ENCODE data around the gene PPP2R3A.
A peak's percentile ranks its signal among the peaks of the same experiment; 100 is the strongest.

The PPP2R3A gene

DNA sequence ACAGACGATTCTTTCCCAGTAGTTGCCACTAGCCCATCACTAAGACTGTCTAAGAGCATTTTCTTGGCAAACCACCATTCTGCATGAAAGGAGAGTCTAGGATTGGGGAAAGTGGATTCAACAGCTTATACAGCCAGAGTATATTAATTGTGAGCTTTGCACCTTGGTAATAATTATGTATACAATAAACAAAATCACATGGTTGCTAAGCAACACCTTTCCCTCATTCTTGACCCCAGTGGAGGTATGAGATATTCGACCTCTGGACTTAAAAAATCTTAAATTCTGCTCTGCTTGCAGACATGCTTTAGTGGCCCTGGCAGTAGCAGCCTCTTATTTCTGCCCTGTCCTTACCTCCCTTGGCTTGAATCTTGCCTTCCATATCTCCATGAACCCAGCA is 73.1 kb downstream of the PPP2R3A start:
- Histone ChIP-seq H3K4me3 (ENCODE audit: severe bottlenecking) (no peak overlapping the region), H3K4me1 (ENCODE audit: insufficient read depth, poor library complexity, severe bottlenecking) (no peaks in the 10 kb centered on the region), H3K27ac (ENCODE audit: poor library complexity, severe bottlenecking) (no peak overlapping the region), H3K9me3 (ENCODE audit: severe bottlenecking) (no peaks in the 10 kb centered on the region), H3K36me3 (ENCODE audit: low read depth) (peaks cover 7% of the 10 kb centered on the region; the same call in 1 of the 2 replicates), H3K27me3 (ENCODE audit: insufficient read depth, poor library complexity, severe bottlenecking) (no peaks in the 10 kb centered on the region)
- no peak for DNase-seq (ENCODE audit: low spot score)
- ATAC-seq (ENCODE audit: low read depth) = no peak
- TF ChIP-seq, protein P1, sequence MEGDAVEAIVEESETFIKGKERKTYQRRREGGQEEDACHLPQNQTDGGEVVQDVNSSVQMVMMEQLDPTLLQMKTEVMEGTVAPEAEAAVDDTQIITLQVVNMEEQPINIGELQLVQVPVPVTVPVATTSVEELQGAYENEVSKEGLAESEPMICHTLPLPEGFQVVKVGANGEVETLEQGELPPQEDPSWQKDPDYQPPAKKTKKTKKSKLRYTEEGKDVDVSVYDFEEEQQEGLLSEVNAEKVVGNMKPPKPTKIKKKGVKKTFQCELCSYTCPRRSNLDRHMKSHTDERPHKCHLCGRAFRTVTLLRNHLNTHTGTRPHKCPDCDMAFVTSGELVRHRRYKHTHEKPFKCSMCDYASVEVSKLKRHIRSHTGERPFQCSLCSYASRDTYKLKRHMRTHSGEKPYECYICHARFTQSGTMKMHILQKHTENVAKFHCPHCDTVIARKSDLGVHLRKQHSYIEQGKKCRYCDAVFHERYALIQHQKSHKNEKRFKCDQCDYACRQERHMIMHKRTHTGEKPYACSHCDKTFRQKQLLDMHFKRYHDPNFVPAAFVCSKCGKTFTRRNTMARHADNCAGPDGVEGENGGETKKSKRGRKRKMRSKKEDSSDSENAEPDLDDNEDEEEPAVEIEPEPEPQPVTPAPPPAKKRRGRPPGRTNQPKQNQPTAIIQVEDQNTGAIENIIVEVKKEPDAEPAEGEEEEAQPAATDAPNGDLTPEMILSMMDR (IDR thresholded peaks at IDR 0.05; ENCODE audit: poor library complexity, severe bottlenecking) = no peak

DNA sequence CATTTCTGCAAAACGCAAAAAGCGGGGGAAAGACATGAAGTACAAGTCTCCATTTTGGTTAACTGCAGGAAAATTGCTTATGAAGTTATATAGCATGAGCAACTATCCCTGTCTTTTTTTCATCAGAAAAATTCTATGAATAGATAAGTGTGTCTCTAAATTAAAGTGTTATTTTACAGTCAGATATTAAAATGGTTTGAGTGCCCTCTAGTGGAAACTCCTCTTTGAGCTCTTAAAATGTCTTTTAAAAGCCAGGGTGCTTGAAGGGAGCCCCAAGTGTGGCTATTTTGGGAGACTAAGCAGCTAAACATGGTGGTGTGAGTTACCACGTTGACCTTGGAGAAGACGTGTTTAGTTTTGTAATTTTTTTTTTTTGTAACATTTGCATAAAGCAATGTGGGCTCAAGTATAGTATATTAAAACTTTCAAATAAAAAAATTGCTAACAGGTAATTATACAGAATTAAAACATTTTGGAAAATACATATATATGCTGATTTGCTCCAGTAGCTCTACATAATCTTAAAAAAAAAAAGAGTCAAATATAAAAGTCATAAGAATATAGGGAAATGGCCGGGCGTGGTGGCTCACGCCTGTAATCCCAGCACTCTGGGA is 77.2 kb downstream of the PPP2R3A start:
- ATAC-seq (ENCODE audit: low read depth) (peak; percentile 56; the same call in 2 of the 3 replicates), DNase-seq (ENCODE audit: low spot score) (no peak)
- Histone ChIP-seq H3K27me3 (ENCODE audit: insufficient read depth, poor library complexity, severe bottlenecking) (no peaks in the 10 kb centered on the region), H3K4me3 (ENCODE audit: severe bottlenecking) (no peak overlapping the region), H3K4me1 (ENCODE audit: insufficient read depth, poor library complexity, severe bottlenecking) (no peaks in the 10 kb centered on the region), H3K27ac (ENCODE audit: poor library complexity, severe bottlenecking) (no peak overlapping the region), H3K36me3 (ENCODE audit: low read depth) (peaks cover 10% of the 10 kb centered on the region; the same call in 1 of the 2 replicates), H3K9me3 (ENCODE audit: severe bottlenecking) (no peaks in the 10 kb centered on the region)
- TF ChIP-seq, protein P1 (IDR thresholded peaks at IDR 0.05; ENCODE audit: poor library complexity, severe bottlenecking) = peak; percentile 82

DNA sequence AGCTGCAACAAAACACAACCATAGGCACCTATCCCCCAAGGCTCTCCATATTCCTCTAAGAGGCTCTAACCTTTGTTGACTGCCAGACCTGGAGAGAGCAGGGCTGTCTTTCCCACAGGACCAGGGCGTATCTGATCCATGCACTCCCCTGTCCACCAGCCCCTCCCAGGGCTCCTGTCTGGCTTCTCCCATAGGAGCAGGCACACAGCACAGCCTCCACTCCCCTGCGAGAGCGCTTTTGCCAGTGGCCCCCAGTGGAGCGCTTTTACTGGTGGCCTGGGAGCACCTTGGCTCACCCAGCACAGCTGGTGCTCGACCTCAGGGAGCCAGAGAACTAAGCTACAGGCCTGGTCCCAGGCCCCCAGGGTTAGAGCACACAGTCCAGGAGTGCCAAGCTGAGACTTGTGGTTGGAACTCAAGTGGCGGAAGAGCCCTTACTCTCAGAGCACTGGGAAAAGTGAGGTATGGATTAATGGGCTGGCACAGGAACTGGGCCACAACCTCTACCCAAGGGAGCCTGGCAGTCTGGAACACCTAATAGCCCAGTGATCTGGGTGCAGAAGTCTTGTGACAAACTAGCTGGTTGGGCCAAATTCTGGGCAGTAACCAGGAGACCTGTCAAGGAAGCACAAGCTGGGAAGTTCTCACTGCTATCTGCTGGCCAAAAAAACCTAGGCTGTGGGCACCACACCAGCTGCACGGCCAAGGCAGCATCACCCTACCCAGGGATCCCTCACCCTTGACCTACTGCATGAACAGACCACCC is 79.6 kb downstream of the PPP2R3A start:
- H3K27me3 ChIP-seq (ENCODE audit: insufficient read depth, poor library complexity, severe bottlenecking) = no peaks in the 10 kb centered on the region
- no peak for ATAC-seq (ENCODE audit: low read depth)
- no peak overlapping the region for H3K4me3 ChIP-seq (ENCODE audit: severe bottlenecking)
- TF ChIP-seq, protein P1 (IDR thresholded peaks at IDR 0.05; ENCODE audit: poor library complexity, severe bottlenecking) = no peak
- no peak for DNase-seq (ENCODE audit: low spot score)
- H3K9me3 ChIP-seq (ENCODE audit: severe bottlenecking) = no peaks in the 10 kb centered on the region
- no peak overlapping the region for H3K27ac ChIP-seq (ENCODE audit: poor library complexity, severe bottlenecking)
- no peaks in the 10 kb centered on the region for H3K4me1 ChIP-seq (ENCODE audit: insufficient read depth, poor library complexity, severe bottlenecking)
- H3K36me3 ChIP-seq (ENCODE audit: low read depth) = peaks cover 10% of the 10 kb centered on the region; the same call in 1 of the 2 replicates

DNA sequence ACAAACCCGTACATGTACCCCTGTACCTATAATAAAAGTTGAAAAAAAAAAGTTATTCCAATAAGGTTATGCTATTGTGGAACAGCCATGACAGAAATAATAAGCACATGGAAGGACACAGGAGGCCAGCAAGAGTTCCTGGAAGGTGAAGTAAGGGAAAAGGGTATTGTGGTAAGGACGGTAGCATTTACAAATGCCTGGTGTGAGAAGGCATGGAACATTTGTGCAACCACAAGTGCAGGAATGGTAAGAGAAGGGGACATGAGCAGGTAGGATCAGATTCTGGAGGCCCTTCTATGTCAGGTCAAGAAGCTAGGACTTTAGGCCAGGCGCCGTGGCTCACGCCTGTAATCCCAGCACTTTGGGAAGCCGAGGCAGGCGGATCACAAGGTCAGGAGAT is 82.5 kb downstream of the PPP2R3A start:
- Histone ChIP-seq H3K9me3 (ENCODE audit: severe bottlenecking) (no peaks in the 10 kb centered on the region), H3K27ac (ENCODE audit: poor library complexity, severe bottlenecking) (no peak overlapping the region), H3K4me1 (ENCODE audit: insufficient read depth, poor library complexity, severe bottlenecking) (no peaks in the 10 kb centered on the region), H3K36me3 (ENCODE audit: low read depth) (0 out of 2 replicates have a peak, but pooled peaks cover 3% of the 10 kb centered on the region), H3K4me3 (ENCODE audit: severe bottlenecking) (no peak overlapping the region), H3K27me3 (ENCODE audit: insufficient read depth, poor library complexity, severe bottlenecking) (no peaks in the 10 kb centered on the region)
- DNase-seq (ENCODE audit: low spot score) = no peak
- ATAC-seq (ENCODE audit: low read depth) = no peak
- TF ChIP-seq, protein P1 (IDR thresholded peaks at IDR 0.05; ENCODE audit: poor library complexity, severe bottlenecking) = no peak

DNA sequence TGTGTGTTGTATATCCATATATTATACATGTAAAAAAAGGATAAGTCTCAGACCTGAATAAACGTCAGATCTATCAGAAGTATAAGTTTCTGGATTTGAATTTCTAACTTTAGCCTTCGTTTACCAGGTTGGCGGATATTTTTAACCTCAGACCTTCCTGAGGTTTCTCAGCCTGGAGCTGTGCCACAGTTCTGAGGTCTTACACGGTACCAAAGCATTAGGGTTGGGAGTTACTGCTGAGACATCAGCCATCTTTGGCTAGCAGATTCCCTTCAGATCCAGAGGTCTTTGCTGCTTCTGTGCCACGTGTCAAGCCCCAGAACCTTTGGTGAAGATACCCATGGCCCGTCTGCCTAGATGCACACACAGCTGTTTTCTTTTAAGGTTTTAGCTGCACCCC is 84.7 kb downstream of the PPP2R3A start:
- no peak for DNase-seq (ENCODE audit: low spot score)
- no peak overlapping the region for H3K27ac ChIP-seq (ENCODE audit: poor library complexity, severe bottlenecking)
- TF ChIP-seq, protein P1 (IDR thresholded peaks at IDR 0.05; ENCODE audit: poor library complexity, severe bottlenecking) = no peak
- H3K27me3 ChIP-seq (ENCODE audit: insufficient read depth, poor library complexity, severe bottlenecking) = no peaks in the 10 kb centered on the region
- H3K4me1 ChIP-seq (ENCODE audit: insufficient read depth, poor library complexity, severe bottlenecking) = no peaks in the 10 kb centered on the region
- no peak overlapping the region for H3K4me3 ChIP-seq (ENCODE audit: severe bottlenecking)
- ATAC-seq (ENCODE audit: low read depth) = no peak
- no peaks in the 10 kb centered on the region for H3K9me3 ChIP-seq (ENCODE audit: severe bottlenecking)
- H3K36me3 ChIP-seq (ENCODE audit: low read depth) = no peaks in the 10 kb centered on the region
